OCI-LY7 (cell line): ENCODE data around the gene JAKMIP2. TPM values are rescaled to one million over a fixed set of nuclear protein-coding genes. Genes with fewer than 3 reads are reported as not detected.
"Not testable (repeated sequence)": the region's sequence is repeated elsewhere in the genome, so short reads cannot be mapped to it uniquely, and the experiment has no call there.

Source experiments
- BruUV-seq: library from RNA; stranded (reverse); fragments of 400-500 nt; replicated peaks from 2 replicates; lab custom pipeline; 2021; lab: Mats Ljungman, UMichigan
- CTCF ChIA-PET: fragments of 300-600 bp; sonication (Branson Sonifier 250); formaldehyde crosslinking; loops from one replicate; lab custom pipeline; 2022; ENCODE audit warnings: antibody characterized with exemption; ENCODE audit not compliant: unreplicated experiment; lab: Charles Lee
- POLR2A ChIA-PET: fragments of 300-600 bp; sonication (Branson Sonifier 250); formaldehyde crosslinking; loops from one replicate; lab custom pipeline; 2022; ENCODE audit warnings: antibody characterized with exemption; lab: Charles Lee
- DNase-seq: peaks from one replicate; pipeline ENCODE4 v3.0.0-alpha.2; 2015; ENCODE audit warnings: low spot score
- H2AFZ ChIP-seq: fragments of 200-600 bp; sonication (generic), shearing (Covaris generic); 2 replicates; pipeline ENCODE4 v1.6.1; 2014; ENCODE audit warnings: mild to moderate bottlenecking, antibody characterized with exemption, low read length, moderate library complexity
- H3K27ac ChIP-seq: fragments of 200-600 bp; sonication (generic); 2 replicates; pipeline ENCODE4 v1.5.1; 2014; ENCODE audit warnings: mixed run types, low read depth, mild to moderate bottlenecking, moderate library complexity, low read length, inconsistent platforms; ENCODE audit not compliant: poor library complexity, severe bottlenecking
- H3K36me3 ChIP-seq: fragments of 200-600 bp; sonication (generic); 2 replicates; pipeline ENCODE4 v1.6.1; 2014; ENCODE audit warnings: mild to moderate bottlenecking, antibody characterized with exemption, low read length, moderate library complexity, mixed read lengths; ENCODE audit not compliant: insufficient read depth
- H3K4me1 ChIP-seq: fragments of 200-600 bp; sonication (generic); 2 replicates; pipeline ENCODE4 v1.5.1; 2014; ENCODE audit warnings: mild to moderate bottlenecking, low read length; ENCODE audit not compliant: insufficient read depth, poor library complexity, severe bottlenecking
- H3K4me2 ChIP-seq: fragments of 200-600 bp; sonication (generic); 2 replicates; pipeline ENCODE4 v1.6.1; 2014; ENCODE audit warnings: mild to moderate bottlenecking, low read length
- H3K4me3 ChIP-seq: fragments of 200-600 bp; sonication (generic); 2 replicates; pipeline ENCODE4 v1.5.1; 2014; ENCODE audit warnings: mild to moderate bottlenecking, low read depth, low read length; ENCODE audit not compliant: poor library complexity, severe bottlenecking
- H3K79me2 ChIP-seq: fragments of 200-600 bp; sonication (generic); 2 replicates; pipeline ENCODE4 v1.6.1; 2016; ENCODE audit warnings: low read depth, mild to moderate bottlenecking, low read length, moderate library complexity, mixed read lengths; ENCODE audit not compliant: insufficient read depth
- H3K9me2 ChIP-seq: fragments of 200-600 bp; sonication (generic); 2 replicates; pipeline ENCODE4 v1.6.1; 2016; ENCODE audit warnings: mild to moderate bottlenecking, low read length, mixed read lengths; ENCODE audit not compliant: insufficient read depth
- H3K9me3 ChIP-seq: fragments of 200-600 bp; sonication (generic); 2 replicates; pipeline ENCODE4 v1.6.1; 2014; ENCODE audit warnings: mild to moderate bottlenecking, mixed run types, low read length, mixed read lengths
- H4K20me1 ChIP-seq: fragments of 200-600 bp; sonication (generic); 2 replicates; pipeline ENCODE4 v1.6.1; 2014; ENCODE audit warnings: mild to moderate bottlenecking, antibody characterized with exemption, low read length, moderate library complexity, mixed read lengths; ENCODE audit not compliant: insufficient read depth
- CTCF ChIP-seq: fragments of 200-600 bp; sonication (generic); conservative IDR thresholded peaks from 2 replicates; pipeline ENCODE4 v1.5.1; 2014; ENCODE audit warnings: mild to moderate bottlenecking, antibody characterized with exemption, low read length, moderate library complexity, mixed read lengths
- EZH2phosphoT487 ChIP-seq: fragments of 200-600 bp; sonication (generic); IDR thresholded peaks from 2 replicates; pipeline ENCODE4 v1.6.1; 2018; ENCODE audit warnings: low read depth, borderline replicate concordance, mild to moderate bottlenecking, mixed run types, antibody characterized with exemption, low read length, moderate library complexity, mixed read lengths
- intact Hi-C: fragments of 100-400 bp; cut with micrococcal nuclease; formaldehyde crosslinking; loops from one replicate; pipeline ENCODE4 v1.10.0; 2022; ENCODE audit not compliant: unreplicated experiment
- total RNA-seq, 2 experiments: library from RNA; depleted of rRNA in 1 of 2; stranded (reverse); fragments of >200 nt in 1 of 2; shearing (Covaris generic) in 1 of 2; gene quantifications; 2 replicates each; pipeline ENCODE4 v1.2.3, GENCODE V29; 2014 to 2022

The JAKMIP2 gene
- total RNA-seq, 2 experiments from 2014 or later = 4.0 to 14.5 TPM

GRCh38 chr5:147731431-147732290 is 50.9 kb downstream of the JAKMIP2 start:
- no peak for TF ChIP-seq CTCF
- no peak for TF ChIP-seq EZH2phosphoT487
- Histone ChIP-seq H3K9me3 (no peaks in the 10 kb centered on the region), H4K20me1 (no peaks in the 10 kb centered on the region), H3K79me2 (no peaks in the 10 kb centered on the region), H3K4me2 (no peak overlapping the region), H2AFZ (no peak overlapping the region), H3K27ac (no peak overlapping the region), H3K4me1 (peaks cover 7% of the 10 kb centered on the region), H3K9me2 (no peaks in the 10 kb centered on the region), H3K36me3 (no peaks in the 10 kb centered on the region), H3K4me3 (no peak overlapping the region)
- BruUV-seq = no TSS peak
- CTCF ChIA-PET = no interaction called here
- POLR2A ChIA-PET = interaction anchor here (0.7 kb wide), 1 partner anchor 184 kb away, joined by 3 read pairs; no protein-coding TSS in a partner anchor
- DNase-seq = no peak
- intact Hi-C loops = no loop called here

DNA sequence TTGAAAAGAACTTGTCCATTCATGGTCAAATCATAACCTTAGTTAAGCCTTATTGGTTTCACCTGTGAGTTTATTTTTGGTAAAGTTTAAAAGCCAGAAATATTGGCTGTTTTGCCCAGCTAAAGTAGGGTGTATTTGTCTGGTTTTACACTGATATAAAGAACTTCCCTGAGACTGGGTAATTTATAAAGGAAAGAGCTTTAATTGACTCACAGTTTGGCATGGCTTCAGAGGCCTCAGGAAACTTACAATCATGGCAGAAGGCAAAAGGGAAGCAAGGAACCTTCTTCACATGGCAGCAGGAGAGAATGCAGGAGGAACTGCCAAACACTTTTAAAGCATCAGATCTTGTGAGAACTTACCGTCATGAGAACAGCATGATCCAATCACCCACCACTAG is 55.3 kb downstream of the JAKMIP2 start:
- no peak for DNase-seq
- POLR2A ChIA-PET = interaction anchor here (1.1 to 1.6 kb wide), 2 partner anchors 21 to 34 kb away, joined by 3 to 4 read pairs; no protein-coding TSS in a partner anchor
- H3K27ac ChIP-seq = no peak overlapping the region
- CTCF ChIA-PET = no interaction called here
- intact Hi-C loops = no loop called here
- no peaks in the 10 kb centered on the region for H4K20me1 ChIP-seq
- H3K79me2 ChIP-seq = no peaks in the 10 kb centered on the region
- no peak overlapping the region for H3K4me2 ChIP-seq
- no TSS peak for BruUV-seq
- H3K4me3 ChIP-seq = no peak overlapping the region
- no peaks in the 10 kb centered on the region for H3K36me3 ChIP-seq
- no peak overlapping the region for H2AFZ ChIP-seq
- H3K9me3 ChIP-seq = no peaks in the 10 kb centered on the region
- H3K9me2 ChIP-seq = no peaks in the 10 kb centered on the region
- no peaks in the 10 kb centered on the region for H3K4me1 ChIP-seq
- TF ChIP-seq EZH2phosphoT487 (no peak), CTCF (no peak)

- CTCF ChIA-PET, H3K79me2 ChIP-seq, H3K9me3 ChIP-seq, H3K36me3 ChIP-seq, H3K27ac ChIP-seq, H2AFZ ChIP-seq, DNase-seq, H4K20me1 ChIP-seq, intact Hi-C loops, H3K9me2 ChIP-seq, BruUV-seq, H3K4me2 ChIP-seq, H3K4me1 ChIP-seq, H3K4me3 ChIP-seq: not testable (repeated sequence)
- POLR2A ChIA-PET = interaction anchor here (0.6 kb wide), 1 partner anchor 77 kb away, joined by 3 read pairs; no protein-coding TSS in a partner anchor
Measured at GRCh38 chr5:147721191-147721960, 61.2 kb downstream of the JAKMIP2 start.
